GM18867 (cell line): ENCODE data around the gene CELF4.

ENCODE experiments used
- ATAC-seq: cut with Tn5 transposase; IDR thresholded peaks from one replicate; pipeline ENCODE4 v1.9.1; 2021; ENCODE audit warnings: mild to moderate bottlenecking, moderate library complexity; ENCODE audit not compliant: unreplicated experiment

Gene CELF4

GRCh38 chr18:37330173-37330572 is 235.4 kb downstream of the CELF4 start:
- ATAC-seq, result no peak

- ATAC-seq, result no peak
Observed at GRCh38 chr18:37328946-37329719, 236.5 kb downstream of the CELF4 start.

GRCh38 chr18:37327063-37327577 is 238.5 kb downstream of the CELF4 start:
- ATAC-seq, result no peak

GRCh38 chr18:37322492-37323035 is 243.0 kb downstream of the CELF4 start:
- peak; percentile 78 for ATAC-seq

- ATAC-seq, result peak; percentile 7
Observed at GRCh38 chr18:37321582-37322491, 243.8 kb downstream of the CELF4 start.

- no peak for ATAC-seq
Observed at GRCh38 chr18:37320317-37320716, 245.3 kb downstream of the CELF4 start.

- ATAC-seq, result no peak
Observed at GRCh38 chr18:37318360-37319355, 246.9 kb downstream of the CELF4 start.

GRCh38 chr18:37317486-37317885 is 248.1 kb downstream of the CELF4 start:
- ATAC-seq, result no peak

- no peak for ATAC-seq
Observed at GRCh38 chr18:37316468-37316867, 249.1 kb downstream of the CELF4 start.

- ATAC-seq, result no peak
Observed at GRCh38 chr18:37315935-37316334, 249.7 kb downstream of the CELF4 start.

GRCh38 chr18:37314534-37314933 is 251.1 kb downstream of the CELF4 start:
- no peak for ATAC-seq

- no peak for ATAC-seq
Observed at GRCh38 chr18:37313624-37314023, 252.0 kb downstream of the CELF4 start.

GRCh38 chr18:37309861-37310260 is 255.7 kb downstream of the CELF4 start:
- ATAC-seq, result no peak

GRCh38 chr18:37309059-37309458 is 256.5 kb downstream of the CELF4 start:
- ATAC-seq, result no peak

- no peak for ATAC-seq
Observed at GRCh38 chr18:37307181-37307580, 258.4 kb downstream of the CELF4 start.

- no peak for ATAC-seq
Observed at GRCh38 chr18:37306432-37306831, 259.2 kb downstream of the CELF4 start.

GRCh38 chr18:37305066-37305465 is 260.5 kb downstream of the CELF4 start:
- no peak for ATAC-seq

GRCh38 chr18:37304012-37304680 is 261.5 kb downstream of the CELF4 start:
- no peak for ATAC-seq

- ATAC-seq, result no peak
Observed at GRCh38 chr18:37303009-37303408, 262.6 kb downstream of the CELF4 start.

GRCh38 chr18:37302519-37302918 is 263.1 kb downstream of the CELF4 start:
- no peak for ATAC-seq
